ENCODE measurements around the gene MRPL11. TPM values are rescaled to one million over a fixed set of nuclear protein-coding genes. Genes with fewer than 3 reads are reported as not detected.

The MRPL11 gene
- total and polyA plus RNA-seq, 2 of the 13 experiments (the other 11 are each of a cell fraction or from before 2014, with no cell fraction given) = 72.9 to 176 TPM

- Histone ChIP-seq H2AFZ (ENCODE audit: low read length) (no peak overlapping the region), H3K4me3 (replicated peaks in 1 of 3; ENCODE audit: insufficient read depth in 1 of 3, low read depth in 2 of 3, low read length in 3 of 3) (no peak overlapping the region), H3K9me3 (ENCODE audit: low read length) (no peaks in the 10 kb centered on the region), H3K36me3 (replicated peaks in 1 of 2; ENCODE audit: control insufficient read depth in 1 of 2, insufficient read depth in 2 of 2, low read length in 2 of 2) (peaks cover 0 to 2% of the 10 kb centered on the region in 2 experiments; a peak in 3 of 5 replicates), H3K27ac (ENCODE audit: extremely low read length, insufficient read depth, low read length) (no peak overlapping the region), H3K79me2 (ENCODE audit: insufficient read depth, low read length) (peaks cover 2% of the 10 kb centered on the region), H3K9ac (ENCODE audit: insufficient read depth, low read depth, low read length) (no peak overlapping the region), H3K4me2 (ENCODE audit: low read depth, low read length) (no peak overlapping the region), H4K20me1 (ENCODE audit: insufficient read depth, low read length) (no peaks in the 10 kb centered on the region; the same call in 1 of the 2 replicates), H3K4me1 (ENCODE audit: insufficient read depth, low read length) (peaks cover 31% of the 10 kb centered on the region), H3K27me3 (ENCODE audit: control insufficient read depth in 1 of 2, insufficient read depth in 2 of 2, low read length in 2 of 2) (no peaks in the 10 kb centered on the region)
- POLR2A ChIA-PET = interaction anchor here (1.6 kb wide), 1 partner anchor 11 kb away, joined by 4 read pairs; the partner anchor contains the start of gene PELI3
- no peak for FAIRE-seq
- ATAC-seq = no peak
- DNase-seq (ENCODE audit: low spot score) = no peak
- intact Hi-C loops (cut with micrococcal nuclease; ENCODE audit: unreplicated experiment) = no loop called here
- TF ChIP-seq XBP1 (CRISPR knock-in tag; IDR thresholded peaks at IDR 0.05) (no peak), AGO1 (IDR thresholded peaks at IDR 0.05; ENCODE audit: low read depth, low read length, poor library complexity, severe bottlenecking) (peak; percentile 33), UBTF (CRISPR knock-in tag; IDR thresholded peaks at IDR 0.05) (no peak), ZBTB44 (CRISPR knock-in tag; IDR thresholded peaks at IDR 0.05) (no peak), AGO2 (optimal IDR thresholded peaks at IDR 0.05; ENCODE audit: low read depth, low read length) (peak; percentile 65), HNRNPK (IDR thresholded peaks at IDR 0.05; ENCODE audit: low read depth, low read length, poor library complexity, severe bottlenecking) (no peak), POLR2A (IDR thresholded peaks at IDR 0.05; ENCODE audit: insufficient read depth in 1 of 2, low read depth in 2 of 2, low read length in 2 of 2) (0 out of 4 replicates have a peak, but pooled peaks of 1 of the 2 experiments have one; percentile 15), ZC3H13 (CRISPR knock-in tag; IDR thresholded peaks at IDR 0.05) (0 out of 2 replicates have a peak, but pooled peaks have one; percentile 9)
- BruUV-seq (replicated peaks) = no TSS peak
- 97% methylated on average over 7 of the region's 11 CpGs for WGBS (ENCODE audit: low lambda C conversion rate)
- CTCF ChIA-PET (ENCODE audit: low intra/inter-chr PET ratio, low total read pairs) = interaction anchor here (1.3 to 2.8 kb wide), 2 partner anchors 69 kb away, joined by 7 to 28 read pairs; no protein-coding TSS in a partner anchor
- in situ Hi-C loops (cut with HindIII; ENCODE audit: extremely low pct_ligation_motif_present, low pct_unique_long_range_greater_than_20kb) = no loop called here
Observed at GRCh38 chr11:66477263-66478201, 38.9 kb upstream of the MRPL11 start.

Measured in HepG2 (cell line).